ENCODE data around the gene SAMD11.

DNA sequence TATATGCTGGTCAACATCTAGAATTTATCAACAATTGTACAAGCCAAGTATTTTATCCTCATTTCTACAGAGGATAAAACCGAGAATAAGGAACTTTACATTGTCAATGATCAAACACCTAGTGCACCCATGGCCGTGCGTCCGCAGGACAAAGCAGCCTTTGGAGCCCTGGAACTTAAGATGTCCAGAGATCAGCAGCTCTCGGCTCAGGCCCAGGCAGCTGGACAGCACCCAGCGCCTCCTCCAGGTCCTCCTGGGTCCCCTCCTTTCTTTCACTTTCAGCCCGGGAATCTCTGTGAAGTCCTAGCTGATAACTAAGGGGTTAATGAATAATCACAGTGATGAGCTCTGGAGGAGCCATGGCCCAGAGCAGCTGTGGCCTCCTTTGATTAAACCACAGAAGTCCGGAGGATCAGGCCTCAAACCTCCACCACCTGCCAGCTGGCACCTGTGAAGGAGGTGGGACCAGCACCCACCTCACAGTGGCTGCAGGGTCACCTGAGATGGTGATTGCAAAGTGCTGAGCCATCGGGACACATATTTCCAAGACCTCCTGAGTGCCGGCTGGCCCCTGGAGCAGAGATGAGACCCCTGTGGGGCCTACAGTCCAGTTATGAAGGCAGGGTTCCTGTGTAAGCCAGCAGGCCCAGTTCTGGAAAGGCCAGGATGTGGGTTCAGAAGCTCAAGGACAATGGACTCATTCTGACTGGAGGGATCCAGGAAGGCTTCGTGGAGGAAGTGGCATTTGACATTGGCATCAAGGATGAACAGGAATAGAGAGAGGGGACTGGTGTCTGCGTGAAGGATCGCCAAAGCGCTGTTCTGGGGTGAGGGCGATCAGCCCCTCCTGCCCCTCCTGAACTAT lies 11.6 kb upstream of the SAMD11 start:
- no peak for TF ChIP-seq FOXM1 (IDR thresholded peaks at IDR 0.05; ENCODE audit: low read depth)
- TF ChIP-seq, protein P1, sequence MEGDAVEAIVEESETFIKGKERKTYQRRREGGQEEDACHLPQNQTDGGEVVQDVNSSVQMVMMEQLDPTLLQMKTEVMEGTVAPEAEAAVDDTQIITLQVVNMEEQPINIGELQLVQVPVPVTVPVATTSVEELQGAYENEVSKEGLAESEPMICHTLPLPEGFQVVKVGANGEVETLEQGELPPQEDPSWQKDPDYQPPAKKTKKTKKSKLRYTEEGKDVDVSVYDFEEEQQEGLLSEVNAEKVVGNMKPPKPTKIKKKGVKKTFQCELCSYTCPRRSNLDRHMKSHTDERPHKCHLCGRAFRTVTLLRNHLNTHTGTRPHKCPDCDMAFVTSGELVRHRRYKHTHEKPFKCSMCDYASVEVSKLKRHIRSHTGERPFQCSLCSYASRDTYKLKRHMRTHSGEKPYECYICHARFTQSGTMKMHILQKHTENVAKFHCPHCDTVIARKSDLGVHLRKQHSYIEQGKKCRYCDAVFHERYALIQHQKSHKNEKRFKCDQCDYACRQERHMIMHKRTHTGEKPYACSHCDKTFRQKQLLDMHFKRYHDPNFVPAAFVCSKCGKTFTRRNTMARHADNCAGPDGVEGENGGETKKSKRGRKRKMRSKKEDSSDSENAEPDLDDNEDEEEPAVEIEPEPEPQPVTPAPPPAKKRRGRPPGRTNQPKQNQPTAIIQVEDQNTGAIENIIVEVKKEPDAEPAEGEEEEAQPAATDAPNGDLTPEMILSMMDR (IDR thresholded peaks at IDR 0.05), result no peak
